ENCODE data around the gene SNRNP200.

Gene SNRNP200

GRCh38 chr2:96265840-96266679 is 39.3 kb downstream of the SNRNP200 start, which contains the start of the genes CIAO1 and TMEM127:
Gene CIAO1, plus strand, starts transcription at chr2:96266225. Its CDS starts 126 bp downstream, at chr2:96266351.
Gene TMEM127, minus strand, starts transcription at chr2:96265997. Its CDS starts 616 bp downstream, at chr2:96265381.
- ATAC-seq (ENCODE audit: low read depth) (peak; percentile 97), DNase-seq (ENCODE audit: low spot score) (peak; percentile 99)
- Histone ChIP-seq H3K9me3 (ENCODE audit: severe bottlenecking) (no peaks in the 10 kb centered on the region), H3K4me1 (ENCODE audit: insufficient read depth, poor library complexity, severe bottlenecking) (no peaks in the 10 kb centered on the region), H3K27me3 (ENCODE audit: insufficient read depth, poor library complexity, severe bottlenecking) (no peaks in the 10 kb centered on the region), H3K4me3 (ENCODE audit: severe bottlenecking) (peak within 1 kb of the TSS; percentile 54), H3K27ac (ENCODE audit: poor library complexity, severe bottlenecking) (peak within 1 kb of the TSS; percentile 38), H3K36me3 (ENCODE audit: low read depth) (peaks cover 45% of the 10 kb centered on the region)
- TF ChIP-seq CTCF (IDR thresholded peaks at IDR 0.05; ENCODE audit: poor library complexity, severe bottlenecking) = no peak

DNA sequence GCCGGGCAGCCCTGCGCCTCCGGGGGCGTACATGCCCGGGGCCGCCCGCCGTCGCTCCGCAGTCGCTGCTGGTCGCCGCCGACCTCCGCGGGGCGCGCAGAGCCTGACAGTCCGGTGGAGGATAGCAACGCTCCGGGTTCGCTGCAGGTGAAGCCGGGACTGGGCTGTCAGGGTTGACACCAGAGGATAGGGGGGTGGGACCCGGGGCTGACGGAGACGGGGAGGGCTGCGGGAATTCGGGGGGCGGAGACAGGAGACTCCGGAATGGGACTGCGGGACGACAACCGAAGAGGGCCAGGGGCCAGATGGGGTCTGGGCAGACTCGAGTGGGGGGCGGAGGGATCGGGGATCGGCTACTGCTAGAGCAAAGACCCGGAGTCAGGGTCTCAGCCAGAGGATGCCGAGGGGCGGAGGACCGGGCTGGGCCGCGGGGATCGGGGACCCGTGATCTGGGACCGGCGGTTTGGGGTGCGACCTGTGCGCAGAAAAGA is 40.0 kb downstream of the SNRNP200 start:
- Histone ChIP-seq H3K9me3 (ENCODE audit: severe bottlenecking) (no peaks in the 10 kb centered on the region), H3K4me3 (ENCODE audit: severe bottlenecking) (peak overlapping the region; percentile 54), H3K36me3 (ENCODE audit: low read depth) (peaks cover 42% of the 10 kb centered on the region), H3K27ac (ENCODE audit: poor library complexity, severe bottlenecking) (peak overlapping the region; percentile 24), H3K27me3 (ENCODE audit: insufficient read depth, poor library complexity, severe bottlenecking) (no peaks in the 10 kb centered on the region), H3K4me1 (ENCODE audit: insufficient read depth, poor library complexity, severe bottlenecking) (peaks cover 6% of the 10 kb centered on the region)
- no peak for DNase-seq (ENCODE audit: low spot score)
- no peak for TF ChIP-seq CTCF (IDR thresholded peaks at IDR 0.05; ENCODE audit: poor library complexity, severe bottlenecking)
- peak; percentile 6 for ATAC-seq (ENCODE audit: low read depth)

- Histone ChIP-seq H3K9me3 (ENCODE audit: severe bottlenecking) (no peaks in the 10 kb centered on the region), H3K27me3 (ENCODE audit: insufficient read depth, poor library complexity, severe bottlenecking) (no peaks in the 10 kb centered on the region), H3K4me1 (ENCODE audit: insufficient read depth, poor library complexity, severe bottlenecking) (peaks cover 12% of the 10 kb centered on the region), H3K27ac (ENCODE audit: poor library complexity, severe bottlenecking) (peak overlapping the region; percentile 24), H3K36me3 (ENCODE audit: low read depth) (peaks cover 41% of the 10 kb centered on the region), H3K4me3 (ENCODE audit: severe bottlenecking) (peak overlapping the region; percentile 54)
- DNase-seq (ENCODE audit: low spot score) (no peak), ATAC-seq (ENCODE audit: low read depth) (no peak)
- peak; percentile 44 for TF ChIP-seq CTCF (IDR thresholded peaks at IDR 0.05; ENCODE audit: poor library complexity, severe bottlenecking)
These were observed 40.5 kb downstream of the SNRNP200 start for GRCh38 chr2:96264656-96265348.

DNA sequence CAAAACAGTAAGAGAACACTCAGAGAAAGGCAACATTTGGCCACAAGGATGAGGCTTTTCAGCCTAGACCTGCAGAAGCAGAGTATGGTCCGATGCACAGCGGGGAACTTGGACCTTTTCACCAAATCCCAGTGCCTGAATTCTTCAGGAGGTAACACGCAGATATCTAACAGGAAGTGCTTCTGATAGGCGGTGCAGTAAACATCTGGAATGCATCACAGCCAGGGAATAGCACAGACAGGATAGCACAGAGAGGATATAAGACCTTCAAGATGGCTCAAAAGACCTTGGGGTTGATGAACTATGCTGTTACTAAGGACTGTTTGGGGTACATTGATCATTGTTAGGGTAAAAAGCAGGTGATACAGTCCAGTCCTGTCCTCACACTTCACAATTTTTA is 41.3 kb downstream of the SNRNP200 start:
- no peak for TF ChIP-seq CTCF (IDR thresholded peaks at IDR 0.05; ENCODE audit: poor library complexity, severe bottlenecking)
- H3K36me3 ChIP-seq (ENCODE audit: low read depth) = peaks cover 38% of the 10 kb centered on the region
- peaks cover 12% of the 10 kb centered on the region for H3K4me1 ChIP-seq (ENCODE audit: insufficient read depth, poor library complexity, severe bottlenecking)
- ATAC-seq (ENCODE audit: low read depth) = no peak
- H3K27me3 ChIP-seq (ENCODE audit: insufficient read depth, poor library complexity, severe bottlenecking) = no peaks in the 10 kb centered on the region
- no peak for DNase-seq (ENCODE audit: low spot score)
- H3K4me3 ChIP-seq (ENCODE audit: severe bottlenecking) = no peak overlapping the region
- H3K9me3 ChIP-seq (ENCODE audit: severe bottlenecking) = no peaks in the 10 kb centered on the region
- no peak overlapping the region for H3K27ac ChIP-seq (ENCODE audit: poor library complexity, severe bottlenecking)
